Stromal cell of bone marrow (primary cell): ENCODE measurements around the gene SUCLG1.
"Not testable (repeated sequence)": the region's sequence is repeated elsewhere in the genome, so short reads cannot be mapped to it uniquely, and the experiment has no call there.

ENCODE experiments used
- DNase-seq: peaks from one replicate; pipeline ENCODE4 v3.0.0-alpha.2; 2012; ENCODE audit warnings: low read depth

SUCLG1 gene

DNA sequence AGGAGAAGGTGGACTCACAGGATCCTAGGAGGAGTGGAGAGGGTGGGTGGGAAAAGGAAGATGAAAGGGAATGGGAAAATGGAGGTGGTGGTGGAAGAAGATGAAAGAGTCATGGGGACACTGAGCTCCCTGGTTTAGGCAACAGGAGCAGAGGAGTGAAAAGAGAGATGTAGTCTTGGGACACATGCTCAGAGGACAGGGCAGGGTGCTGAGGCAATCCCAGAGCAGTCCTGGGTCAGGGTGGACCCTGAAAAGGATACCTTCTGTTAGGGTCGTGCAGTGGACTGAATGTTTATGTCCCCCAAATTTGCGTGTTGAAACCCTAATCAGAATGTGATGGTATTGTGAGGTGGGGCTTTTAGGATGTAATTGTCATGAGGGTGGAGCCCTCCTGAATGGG lies 37.9 kb downstream of the SUCLG1 start:
- DNase-seq: no peak

DNA sequence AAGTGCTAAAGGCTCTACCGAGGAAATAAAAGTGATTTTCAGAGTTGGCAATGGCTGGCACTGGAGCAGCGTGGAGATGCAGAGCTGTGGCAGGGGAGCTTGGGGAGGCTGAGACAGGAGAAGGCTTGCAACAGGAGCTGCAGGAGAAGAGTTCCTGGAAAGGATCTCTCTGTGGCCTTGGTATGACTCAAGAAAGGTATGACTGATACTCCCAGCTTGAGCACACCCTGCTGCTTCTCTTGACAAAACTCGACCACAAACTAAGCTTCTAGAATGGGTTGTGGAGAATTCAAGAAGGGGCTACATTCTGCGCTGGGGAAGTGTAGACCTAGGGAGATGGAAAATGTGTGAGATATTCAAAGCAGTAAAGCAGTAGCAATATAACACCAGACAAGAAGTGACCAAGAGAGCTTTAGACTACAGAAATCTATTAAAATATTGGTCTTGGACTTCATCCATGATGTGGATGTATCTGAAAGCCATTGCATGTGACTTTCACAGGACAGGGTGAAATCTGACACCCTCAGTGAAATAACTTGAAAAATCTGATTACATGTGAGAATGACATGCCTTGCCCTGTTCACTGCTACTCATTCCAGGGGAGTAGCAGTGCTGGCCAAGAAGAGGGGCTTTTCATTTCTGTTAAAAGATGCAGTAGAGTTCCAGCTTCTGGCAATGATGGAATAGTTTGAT lies 41.5 kb downstream of the SUCLG1 start:
- DNase-seq: no peak

DNA sequence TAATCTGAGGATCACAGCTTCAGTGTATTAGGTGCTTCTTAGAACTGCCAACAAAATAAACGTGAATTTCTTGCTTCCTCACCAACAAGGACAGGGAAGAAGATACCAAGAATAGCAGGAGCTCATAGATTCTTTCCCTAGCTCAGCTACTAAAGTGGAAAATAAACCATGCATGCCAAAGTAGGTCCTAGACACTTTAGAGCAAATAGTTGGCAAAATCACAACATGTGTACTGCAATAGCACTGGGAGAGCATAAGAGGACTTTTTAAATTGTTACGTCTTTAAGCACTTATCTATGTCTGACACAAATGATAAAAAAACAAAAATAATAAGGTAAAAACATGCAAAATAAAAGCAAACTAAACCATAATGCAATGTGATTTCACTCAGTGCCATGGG lies 49.5 kb downstream of the SUCLG1 start:
- DNase-seq: no peak

DNA sequence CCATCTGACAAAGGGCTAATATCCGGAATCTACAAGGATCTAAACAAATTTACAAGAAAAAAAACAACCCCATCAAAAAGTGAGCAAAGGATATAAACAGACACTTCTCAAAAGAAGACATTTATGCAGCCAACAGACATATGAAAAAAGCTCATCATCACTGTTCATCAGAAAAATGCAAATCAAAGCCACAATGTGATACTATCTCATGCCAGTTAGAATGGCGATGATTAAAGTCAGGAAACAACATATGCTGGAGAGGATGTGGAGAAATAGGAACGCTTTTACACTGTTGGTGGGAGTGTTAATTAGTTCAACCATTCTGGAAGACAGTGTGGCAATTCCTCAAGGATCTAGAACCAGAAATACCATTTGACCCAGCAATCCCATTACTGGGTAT lies 57.0 kb downstream of the SUCLG1 start:
- DNase-seq: not testable (repeated sequence)

DNA sequence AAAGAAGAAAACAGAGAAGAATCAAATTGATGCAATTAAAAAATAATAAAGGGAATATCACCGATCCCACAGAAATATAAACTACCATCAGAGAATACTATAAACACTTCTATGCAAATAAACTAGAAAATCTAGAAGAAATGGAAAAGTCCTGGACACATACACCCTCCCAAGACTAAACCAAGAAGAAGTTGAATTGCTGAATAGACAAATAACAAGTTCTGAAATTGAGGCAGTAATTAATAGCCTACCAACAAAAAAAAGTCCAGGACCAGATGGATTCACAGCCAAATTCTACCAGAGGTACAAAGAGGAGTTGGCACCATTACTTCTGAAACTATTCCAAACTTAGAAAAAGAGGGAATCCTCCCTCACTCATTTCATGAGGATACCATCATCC lies 59.2 kb downstream of the SUCLG1 start:
- DNase-seq: not testable (repeated sequence)

DNA sequence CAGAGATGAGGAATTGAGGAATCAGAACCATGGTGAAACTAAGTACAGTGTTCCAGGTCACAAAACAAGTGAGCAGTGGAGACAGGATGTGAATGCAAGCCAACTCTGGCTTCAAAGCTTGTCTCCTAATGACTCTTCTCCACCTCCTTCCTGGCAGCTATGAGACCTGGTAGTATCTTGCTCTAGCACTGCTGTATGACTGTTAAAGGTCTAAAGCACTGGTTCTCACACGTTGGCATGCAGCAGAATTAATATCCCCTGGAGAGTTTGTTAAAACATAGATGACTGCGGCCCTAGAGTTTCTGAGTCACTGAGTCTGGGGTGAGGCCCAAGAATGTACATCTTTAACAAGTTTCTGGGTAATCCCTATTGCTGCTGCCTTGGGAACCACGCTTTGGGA lies 63.3 kb downstream of the SUCLG1 start:
- DNase-seq: peak; percentile 82

DNA sequence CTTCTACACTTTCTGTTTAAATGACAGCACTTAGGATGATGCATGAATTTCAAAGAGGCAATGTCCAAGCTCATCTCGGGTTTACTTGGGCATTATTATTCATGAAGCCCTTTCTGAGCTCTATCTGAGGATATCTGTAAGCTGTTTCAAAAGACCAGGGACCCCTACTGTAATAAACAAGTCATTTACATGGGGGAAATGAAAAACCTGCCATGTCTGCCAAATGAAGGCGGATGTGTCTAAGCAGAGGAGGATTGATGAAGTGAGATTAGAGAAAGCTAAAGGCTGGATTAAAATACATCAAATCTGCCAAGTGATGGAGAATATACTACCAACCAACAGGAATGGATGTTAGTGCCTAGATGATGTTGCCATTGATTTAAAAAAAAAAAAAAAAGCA lies 64.5 kb downstream of the SUCLG1 start:
- DNase-seq: no peak

DNA sequence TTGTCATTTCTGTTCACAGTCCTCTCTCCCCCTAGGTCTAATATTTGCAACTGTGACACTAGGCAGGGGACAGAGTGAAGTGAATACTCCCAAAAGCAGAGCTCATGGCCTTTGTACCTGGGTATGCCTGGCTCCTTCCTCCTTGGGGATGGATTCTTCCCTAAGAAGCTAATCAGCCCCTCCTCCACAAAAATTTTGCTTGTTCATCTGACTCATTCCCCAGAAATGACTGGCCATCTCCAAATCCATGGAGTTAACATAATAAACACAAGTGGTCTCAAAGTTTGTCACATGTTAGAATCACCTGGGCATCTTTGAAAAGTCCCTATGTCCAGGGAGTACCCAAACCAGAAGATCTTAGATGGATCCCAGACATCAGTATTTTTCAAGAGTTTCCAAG lies 65.3 kb downstream of the SUCLG1 start:
- no peak for DNase-seq

DNA sequence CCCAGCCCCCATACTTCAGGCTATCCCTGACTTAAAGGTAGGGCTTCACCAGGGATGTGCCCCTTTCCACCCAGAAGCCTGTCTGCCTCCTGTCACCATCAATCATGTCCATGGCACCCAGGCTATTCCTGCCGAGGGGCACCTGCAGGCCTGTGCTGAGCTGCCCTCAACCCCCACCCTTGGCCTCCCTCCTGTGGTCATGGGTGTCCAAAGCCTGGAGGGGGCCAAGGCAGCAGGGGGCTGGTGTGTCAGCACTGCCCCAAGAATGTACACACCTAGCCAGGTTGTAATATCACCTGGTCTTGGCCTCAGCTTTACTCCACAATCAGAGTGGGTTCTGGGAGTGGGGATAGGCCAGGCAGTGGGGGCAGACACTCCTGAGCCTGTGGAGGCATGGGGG lies 69.3 kb downstream of the SUCLG1 start:
- DNase-seq: no peak

DNA sequence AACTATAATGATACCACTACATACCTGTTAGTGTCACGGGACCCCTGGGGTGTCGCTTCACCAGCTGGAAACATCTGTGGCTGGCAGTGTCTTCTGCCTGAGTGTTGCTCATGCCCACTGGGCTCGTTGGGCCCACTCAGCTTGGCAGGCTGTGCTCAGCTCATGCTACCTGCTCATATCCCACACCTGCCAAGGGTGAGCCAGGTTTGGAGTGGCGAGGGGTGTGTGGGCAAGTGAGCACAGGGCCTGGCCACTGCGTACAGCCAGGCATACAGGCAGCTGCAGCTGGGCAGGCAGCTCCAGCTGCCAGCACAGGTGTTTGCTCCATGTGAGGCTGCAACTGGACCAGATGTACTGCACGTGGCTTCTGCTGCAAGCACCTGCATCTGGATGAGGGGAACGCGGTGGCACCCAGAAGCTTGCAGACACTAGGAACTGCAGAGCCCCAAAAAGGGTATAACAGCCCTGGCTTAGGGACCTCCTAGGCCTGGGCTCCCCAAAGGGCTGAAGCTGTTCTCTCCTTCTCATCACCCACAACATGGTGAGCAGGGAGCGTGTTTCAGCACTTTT lies 70.1 kb downstream of the SUCLG1 start:
- no peak for DNase-seq

DNA sequence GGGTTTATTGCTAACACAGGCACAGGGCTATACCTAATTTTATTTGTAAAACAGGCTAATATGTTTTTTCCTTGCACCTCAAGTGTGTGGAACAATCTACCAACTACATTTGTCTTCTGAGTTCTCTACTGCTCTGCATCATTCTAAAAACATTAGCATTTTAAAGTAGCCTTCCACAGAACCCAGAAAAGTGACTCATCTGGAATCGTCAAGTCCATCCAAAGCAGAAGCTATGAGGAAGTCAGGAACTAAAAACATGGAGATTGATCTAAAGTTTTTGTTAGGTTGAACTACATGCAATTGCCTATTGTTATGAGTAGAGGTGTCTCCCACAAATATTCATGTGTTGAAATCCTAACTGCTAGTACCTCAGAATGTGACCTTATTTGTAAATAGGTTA lies 70.9 kb downstream of the SUCLG1 start:
- peak; percentile 51 for DNase-seq

DNA sequence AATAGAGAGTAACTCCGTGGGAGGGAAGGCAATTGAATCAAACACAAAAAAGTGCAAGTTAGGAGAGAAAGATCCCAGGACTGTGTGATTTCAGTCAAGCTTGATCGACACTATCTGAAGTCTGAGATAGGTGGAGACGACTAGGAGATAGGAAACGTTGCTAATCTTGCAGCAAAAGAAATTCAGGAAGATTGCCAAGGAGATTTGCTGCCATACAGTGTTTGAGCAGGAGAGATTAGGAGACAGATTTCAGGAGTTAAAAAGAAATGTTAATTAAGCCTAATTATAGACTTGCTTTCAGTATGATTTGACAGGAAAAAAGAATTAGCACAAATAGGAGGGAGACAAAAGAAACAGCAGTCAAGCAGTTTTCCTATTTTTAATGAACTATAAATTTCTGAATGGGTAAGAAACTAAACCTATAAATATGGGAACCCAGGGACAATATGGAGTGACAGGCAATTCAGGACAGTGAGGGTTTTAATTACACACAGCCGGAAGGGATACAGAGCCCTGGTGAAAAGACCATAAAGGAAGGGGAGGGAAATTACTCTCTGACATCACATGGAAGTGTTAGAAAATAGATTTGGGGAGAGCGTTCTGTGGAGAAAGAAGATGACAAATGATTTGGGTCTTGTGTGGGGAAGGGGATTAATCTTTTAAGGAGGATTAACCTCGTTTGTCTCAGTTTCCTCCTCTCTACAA lies 72.6 kb downstream of the SUCLG1 start:
- no peak for DNase-seq

DNA sequence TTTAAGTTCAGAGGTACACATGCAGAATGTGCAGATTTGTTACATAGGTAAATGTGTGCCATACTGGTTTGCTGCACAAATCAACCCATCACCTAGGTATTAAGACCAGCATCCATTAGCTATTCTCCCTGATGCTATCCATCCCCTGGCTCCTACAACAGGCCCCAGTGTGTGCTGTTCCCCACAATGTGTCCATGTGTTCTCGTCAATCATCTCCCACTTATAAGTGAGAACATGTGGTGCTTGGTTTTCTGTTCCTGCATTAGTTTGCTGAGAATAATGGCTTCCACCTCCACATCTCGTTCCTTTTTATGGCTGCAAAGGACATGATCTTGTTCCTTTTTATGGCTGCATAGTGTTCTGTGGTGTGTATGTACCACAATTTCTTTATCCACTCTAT lies 75.8 kb downstream of the SUCLG1 start:
- no peak for DNase-seq

DNA sequence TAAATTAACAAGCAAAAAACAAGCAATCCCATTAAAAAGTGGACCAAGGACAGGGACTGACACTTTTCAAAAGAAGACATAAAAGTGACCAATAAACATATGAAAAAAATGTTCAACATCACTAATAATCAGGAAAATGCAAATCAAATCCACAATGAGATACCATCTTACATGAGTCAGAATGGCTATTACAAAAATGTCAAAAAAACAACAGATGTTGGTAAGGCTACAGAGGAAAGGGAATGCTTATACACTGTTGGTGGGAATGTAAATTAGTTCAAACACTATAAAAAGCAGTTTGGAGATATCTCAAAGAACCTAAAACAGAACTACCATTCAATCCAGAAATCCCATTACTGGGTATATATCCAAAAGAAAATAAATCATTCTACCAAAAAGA lies 78.2 kb downstream of the SUCLG1 start:
- DNase-seq: no peak

DNA sequence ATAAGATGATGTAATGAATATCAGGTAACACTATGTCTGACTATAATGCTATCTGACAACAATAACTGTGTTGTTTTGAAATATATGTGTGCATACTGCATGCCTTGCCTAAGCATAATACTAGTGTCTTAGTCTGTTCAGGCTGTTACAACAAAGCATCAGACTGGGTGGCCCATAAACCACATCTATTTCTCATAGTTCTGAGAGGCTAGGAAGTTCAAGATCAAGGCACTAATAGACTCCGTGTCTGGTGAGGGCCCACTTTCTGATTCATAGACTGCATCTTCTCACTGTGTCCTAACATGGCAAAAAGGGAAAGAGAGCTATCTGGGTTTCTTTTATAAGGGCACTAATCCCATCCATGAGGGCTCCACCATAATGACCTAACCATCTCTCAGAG lies 80.1 kb downstream of the SUCLG1 start:
- DNase-seq: no peak

DNA sequence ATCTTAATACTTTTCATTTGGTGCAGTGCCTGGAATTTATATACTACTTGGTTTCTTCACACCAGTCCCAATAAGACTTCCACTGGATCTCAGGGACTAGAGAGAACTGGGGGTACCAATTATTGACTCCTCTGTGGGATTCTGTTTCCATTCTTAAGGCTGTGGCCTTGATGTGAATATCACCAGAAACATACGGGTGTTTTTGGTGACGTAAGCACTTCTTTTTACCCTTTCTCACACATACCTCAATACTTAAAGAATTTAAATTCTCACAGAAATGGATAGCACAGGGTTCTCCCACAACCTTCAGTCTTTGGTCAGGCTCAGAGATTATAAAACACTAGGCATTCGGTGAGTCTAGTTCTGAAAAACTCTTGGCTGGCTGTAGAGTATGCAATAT lies 84.1 kb downstream of the SUCLG1 start:
- DNase-seq: no peak

DNA sequence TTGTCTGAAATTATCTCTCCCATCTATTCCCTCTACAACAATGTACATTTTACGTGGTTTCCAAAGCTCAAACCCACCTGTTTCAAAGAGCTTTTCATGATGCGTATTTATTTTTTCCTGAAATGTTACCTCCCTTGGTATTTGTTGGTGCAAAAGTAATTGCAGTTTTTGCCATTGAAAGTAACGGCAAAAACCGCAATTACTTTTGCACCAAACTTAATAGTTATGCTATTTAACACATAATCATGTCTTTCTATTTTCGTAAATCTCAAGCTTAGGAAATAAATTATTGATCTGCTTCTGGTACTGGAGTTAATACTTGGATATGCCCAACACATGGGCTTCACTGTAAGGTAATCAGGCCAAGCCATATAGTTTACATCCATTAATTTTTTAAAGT lies 85.2 kb downstream of the SUCLG1 start:
- DNase-seq: no peak
